Measurements from ENCODE around the gene UQCC5. TPM values are rescaled to one million over a fixed set of nuclear protein-coding genes. Genes with fewer than 3 reads are reported as not detected.

Gene UQCC5
- total RNA-seq, 2 donors from 2014 or later: 0.78 to 7.3 TPM

DNA sequence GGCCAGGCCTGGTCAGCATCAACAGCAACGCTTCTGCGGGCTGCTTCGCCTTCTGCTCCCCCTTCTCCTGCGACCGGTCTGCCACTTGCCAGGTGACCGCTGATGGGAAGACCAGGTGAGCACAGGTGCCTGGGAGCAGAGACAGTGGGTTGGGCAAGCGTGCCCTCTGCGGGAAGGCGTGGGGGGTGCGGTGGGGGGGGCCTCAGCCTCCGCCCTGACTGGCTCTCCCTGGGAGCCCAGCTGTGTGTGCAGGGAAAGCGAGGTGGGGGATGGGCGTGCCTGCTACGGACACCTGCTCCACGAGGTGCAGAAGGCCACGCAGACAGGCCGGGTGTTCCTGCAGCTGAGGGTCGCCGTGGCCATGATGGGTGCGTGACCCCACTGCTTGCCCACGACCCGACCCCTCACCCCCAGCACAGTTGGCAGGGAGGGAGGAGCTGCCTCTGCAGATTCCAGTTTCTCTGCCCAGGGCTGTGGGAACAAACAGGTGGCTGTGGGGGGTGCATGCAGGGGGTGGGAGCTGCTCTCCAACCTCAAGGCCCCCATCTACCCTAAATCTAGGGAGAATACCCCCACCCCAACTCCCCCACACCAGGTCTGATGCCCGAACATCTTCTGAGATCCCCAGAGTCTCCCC is 32.5 kb upstream of the UQCC5 start:
- H3K9me3 ChIP-seq: no peaks in the 10 kb centered on the region
- peak; percentile 34 to 77 (median 54) for DNase-seq
- WGBS, 2 donors: 34 to 45% methylated on average over 1 to 18 of the region's 23 CpGs
- H3K4me1 ChIP-seq: peaks cover 9% of the 10 kb centered on the region
- ATAC-seq: peak; percentile 30
- TF ChIP-seq POLR2A (IDR thresholded peaks at IDR 0.05): no peak
- TF ChIP-seq, protein P1, sequence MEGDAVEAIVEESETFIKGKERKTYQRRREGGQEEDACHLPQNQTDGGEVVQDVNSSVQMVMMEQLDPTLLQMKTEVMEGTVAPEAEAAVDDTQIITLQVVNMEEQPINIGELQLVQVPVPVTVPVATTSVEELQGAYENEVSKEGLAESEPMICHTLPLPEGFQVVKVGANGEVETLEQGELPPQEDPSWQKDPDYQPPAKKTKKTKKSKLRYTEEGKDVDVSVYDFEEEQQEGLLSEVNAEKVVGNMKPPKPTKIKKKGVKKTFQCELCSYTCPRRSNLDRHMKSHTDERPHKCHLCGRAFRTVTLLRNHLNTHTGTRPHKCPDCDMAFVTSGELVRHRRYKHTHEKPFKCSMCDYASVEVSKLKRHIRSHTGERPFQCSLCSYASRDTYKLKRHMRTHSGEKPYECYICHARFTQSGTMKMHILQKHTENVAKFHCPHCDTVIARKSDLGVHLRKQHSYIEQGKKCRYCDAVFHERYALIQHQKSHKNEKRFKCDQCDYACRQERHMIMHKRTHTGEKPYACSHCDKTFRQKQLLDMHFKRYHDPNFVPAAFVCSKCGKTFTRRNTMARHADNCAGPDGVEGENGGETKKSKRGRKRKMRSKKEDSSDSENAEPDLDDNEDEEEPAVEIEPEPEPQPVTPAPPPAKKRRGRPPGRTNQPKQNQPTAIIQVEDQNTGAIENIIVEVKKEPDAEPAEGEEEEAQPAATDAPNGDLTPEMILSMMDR (IDR thresholded peaks at IDR 0.05): peak in 1 of 7 experiments; percentile 14
- H3K27me3 ChIP-seq: no peaks in the 10 kb centered on the region
- intact Hi-C loops (cut with DNase I): no loop called here
- no peaks in the 10 kb centered on the region for H3K36me3 ChIP-seq (replicated peaks in 1 of 2; ENCODE audit: insufficient read depth in 1 of 2, low read depth in 2 of 2)
- no peak overlapping the region for H3K4me3 ChIP-seq
- H3K27ac ChIP-seq: no peak overlapping the region

DNA sequence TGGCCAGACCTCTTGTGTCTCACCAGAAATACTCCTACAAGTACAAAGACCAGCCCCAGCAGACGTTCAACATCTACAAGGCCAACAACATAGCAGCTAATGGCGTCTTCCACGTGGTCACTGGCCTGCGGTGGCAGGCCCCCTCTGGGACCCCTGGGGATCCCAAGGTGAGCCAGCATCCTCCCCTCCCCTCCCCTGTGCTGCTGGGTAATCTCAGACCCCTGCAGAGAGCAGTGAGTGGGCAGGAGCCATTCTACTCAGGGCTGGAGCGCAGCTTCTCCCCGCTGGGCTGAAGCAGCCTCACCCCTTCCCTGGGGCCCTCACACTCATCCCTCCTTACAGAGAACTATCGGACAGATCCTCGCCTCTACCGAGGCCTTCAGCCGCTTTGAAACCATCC is 31.4 kb upstream of the UQCC5 start:
- intact Hi-C loops (cut with DNase I): no loop called here
- Histone ChIP-seq H3K27me3 (no peaks in the 10 kb centered on the region), H3K4me3 (no peak overlapping the region), H3K36me3 (replicated peaks in 1 of 2; ENCODE audit: insufficient read depth in 1 of 2, low read depth in 2 of 2) (no peaks in the 10 kb centered on the region), H3K9me3 (no peaks in the 10 kb centered on the region), H3K4me1 (peaks cover 9% of the 10 kb centered on the region), H3K27ac (no peak overlapping the region)
- TF ChIP-seq, protein P1 (IDR thresholded peaks at IDR 0.05): no peak
- TF ChIP-seq POLR2A (IDR thresholded peaks at IDR 0.05): no peak
- no peak for DNase-seq
- 33 to 89% methylated on average over 1 to 10 of the region's 10 CpGs for WGBS, 2 donors
- ATAC-seq: no peak

DNA sequence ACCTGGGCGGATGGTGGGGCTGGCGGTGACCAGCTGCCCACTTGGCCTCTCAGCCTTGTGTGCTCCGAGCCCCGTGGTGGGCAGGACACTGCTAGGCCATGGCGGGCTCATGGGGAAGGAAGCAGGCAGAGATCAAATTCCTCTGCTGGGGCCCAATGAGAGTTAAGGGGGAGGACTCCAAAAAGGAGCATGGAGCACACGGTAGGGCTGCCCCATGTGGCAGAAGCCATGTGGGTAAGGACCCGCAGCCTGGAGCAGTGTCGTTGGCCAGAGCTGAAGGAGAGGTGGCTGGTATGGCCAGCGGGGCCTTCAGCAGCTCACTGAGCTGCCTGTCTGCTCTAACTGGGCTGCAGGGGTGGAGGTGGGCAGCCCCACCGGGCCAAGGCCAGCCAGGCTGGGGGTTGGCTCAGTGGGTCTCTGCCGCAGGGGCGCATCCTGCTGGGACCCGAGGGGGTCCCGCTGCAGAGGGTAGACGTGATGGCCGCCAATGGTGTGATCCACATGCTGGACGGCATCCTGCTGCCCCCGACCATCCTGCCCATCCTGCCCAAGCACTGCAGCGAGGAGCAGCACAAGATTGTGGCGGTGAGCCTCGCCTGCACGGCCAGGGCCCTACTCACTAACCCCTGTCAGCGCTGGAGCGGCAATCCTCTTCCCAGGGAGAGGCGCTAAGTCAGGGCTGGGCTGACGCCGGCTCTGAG is 30.0 kb upstream of the UQCC5 start:
- DNase-seq (no peak), ATAC-seq (no peak)
- WGBS, 2 donors: 87 to 93% methylated on average over 9 to 27 of the region's 27 CpGs
- intact Hi-C loops (cut with DNase I): no loop called here
- no peaks in the 10 kb centered on the region for H3K9me3 ChIP-seq
- no peak overlapping the region for H3K27ac ChIP-seq
- H3K27me3 ChIP-seq: no peaks in the 10 kb centered on the region
- no peak overlapping the region for H3K4me3 ChIP-seq
- H3K4me1 ChIP-seq: peaks cover 9% of the 10 kb centered on the region
- no peaks in the 10 kb centered on the region for H3K36me3 ChIP-seq (replicated peaks in 1 of 2; ENCODE audit: insufficient read depth in 1 of 2, low read depth in 2 of 2)
- no peak for TF ChIP-seq POLR2A (IDR thresholded peaks at IDR 0.05)
- TF ChIP-seq, protein P1 (IDR thresholded peaks at IDR 0.05): no peak

DNA sequence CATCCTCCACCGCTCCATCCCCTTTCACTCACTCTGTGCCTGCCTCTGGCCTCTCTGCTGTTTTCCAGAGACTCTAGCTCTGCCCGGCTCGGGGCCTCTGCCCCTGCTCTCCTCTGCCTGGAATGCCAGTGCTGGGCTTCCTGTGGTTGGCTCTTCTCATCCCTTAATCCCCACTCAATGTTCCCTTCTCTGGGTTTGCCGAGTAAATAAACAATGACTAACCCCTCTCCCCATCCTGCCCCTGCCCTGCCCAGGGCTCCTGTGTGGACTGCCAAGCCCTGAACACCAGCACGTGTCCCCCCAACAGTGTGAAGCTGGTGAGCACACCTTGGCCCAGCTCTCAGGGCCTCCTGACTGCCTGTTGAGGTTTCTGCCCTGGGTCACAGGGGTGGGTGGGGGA is 29.0 kb upstream of the UQCC5 start:
- no peak for TF ChIP-seq POLR2A (IDR thresholded peaks at IDR 0.05)
- TF ChIP-seq, protein P1 (IDR thresholded peaks at IDR 0.05): no peak
- no peak overlapping the region for H3K4me3 ChIP-seq
- no peaks in the 10 kb centered on the region for H3K9me3 ChIP-seq
- no peak for DNase-seq
- ATAC-seq: no peak
- no peaks in the 10 kb centered on the region for H3K27me3 ChIP-seq
- H3K36me3 ChIP-seq (replicated peaks in 1 of 2; ENCODE audit: insufficient read depth in 1 of 2, low read depth in 2 of 2): no peaks in the 10 kb centered on the region
- H3K27ac ChIP-seq: no peak overlapping the region
- 83 to 97% methylated on average over 5 of the region's 5 CpGs for WGBS, 2 donors
- H3K4me1 ChIP-seq: peaks cover 9% of the 10 kb centered on the region
- intact Hi-C loops (cut with DNase I): no loop called here

Measured in body of pancreas (tissue), 4 donors.